ENCODE results near the gene JMJD1C. TPM values are rescaled to one million over a fixed set of nuclear protein-coding genes. Genes with fewer than 3 reads are reported as not detected.

JMJD1C gene
- total RNA-seq, 1 experiment from 2014 or later = 89.7 TPM

GRCh38 chr10:63217120-63217605, 248.6 kb downstream of the JMJD1C start:
- H3K4me3 Mint-ChIP-seq (ENCODE audit: unreplicated experiment) = no peak overlapping the region

DNA sequence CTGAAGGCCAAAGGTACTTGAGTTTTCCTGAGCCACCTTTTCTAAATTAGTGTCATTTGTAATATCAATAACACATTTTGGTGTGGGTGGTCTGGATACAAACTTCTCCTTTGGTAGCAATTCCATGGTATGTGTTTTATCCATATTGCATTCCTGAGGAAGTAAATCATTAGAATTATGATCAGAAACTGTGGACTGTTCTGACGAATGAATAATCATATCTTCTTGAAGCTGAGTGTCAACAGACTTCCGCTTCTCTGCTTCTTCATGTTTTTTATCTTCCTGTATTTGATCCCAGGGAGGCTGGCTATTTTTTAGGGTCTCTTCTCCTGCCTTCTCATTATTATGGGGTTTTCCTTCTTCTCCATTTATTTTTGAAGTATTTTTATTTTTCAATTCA, 251.2 kb downstream of the JMJD1C start:
- TSS peak; percentile 50 for BruUV-seq (replicated peaks)
- Histone ChIP-seq H3K36me3 (ENCODE audit: control insufficient read depth, insufficient read depth, low read length) (peaks cover 5% of the 10 kb centered on the region), H3K4me3 (ENCODE audit: low read depth, low read length) (no peak overlapping the region), H3K4me1 (no peaks in the 10 kb centered on the region; the same call in 1 of the 2 replicates), H3K27me3 (replicated peaks; ENCODE audit: control insufficient read depth, insufficient read depth, low read length) (no peaks in the 10 kb centered on the region), H3K9me3 (no peaks in the 10 kb centered on the region)
- intact Hi-C loops (cut with micrococcal nuclease; ENCODE audit: unreplicated experiment) = loop anchor here (10.0 kb wide), 1 partner anchor 310 kb away; the partner anchor contains the start of gene REEP3
- H3K36me3 Mint-ChIP-seq (ENCODE audit: insufficient read depth, unreplicated experiment) = peaks cover 45% of the 10 kb centered on the region
- no peak overlapping the region for H3K4me3 Mint-ChIP-seq (ENCODE audit: unreplicated experiment)
- H3K27me3 Mint-ChIP-seq (ENCODE audit: insufficient read depth, unreplicated experiment) = no peaks in the 10 kb centered on the region
- DNase-seq = no peak
- ChIA-PET CTCF (interaction anchor here (1.6 kb wide), 1 partner anchor 416 kb away, joined by 3 read pairs; no protein-coding TSS in a partner anchor), POLR2A (no interaction called here)
- H3K27ac Mint-ChIP-seq (ENCODE audit: unreplicated experiment) = no peak overlapping the region
- no peaks in the 10 kb centered on the region for H3K4me1 Mint-ChIP-seq (ENCODE audit: low read depth, unreplicated experiment)
- H3K9me3 Mint-ChIP-seq (ENCODE audit: unreplicated experiment) = no peaks in the 10 kb centered on the region
- TF ChIP-seq CTCF (IDR thresholded peaks at IDR 0.05; ENCODE audit: insufficient read depth in 1 of 2, low read depth in 1 of 2, low read length in 1 of 2, severe bottlenecking in 1 of 2, unreplicated experiment in 1 of 2) = no peak

More at GRCh38 chr10:63217120-63217605, 248.6 kb downstream of the JMJD1C start:
- intact Hi-C loops (cut with micrococcal nuclease; ENCODE audit: unreplicated experiment) = loop anchor here (1.0 to 10.0 kb wide), 6 partner anchors 51 to 550 kb away; partner anchors contain the start of genes JMJD1C and REEP3
- no TSS peak for BruUV-seq (replicated peaks)
- no peak overlapping the region for H3K27ac Mint-ChIP-seq (ENCODE audit: unreplicated experiment)
- Histone ChIP-seq H3K4me1 (no peaks in the 10 kb centered on the region; the same call in 1 of the 2 replicates), H3K27me3 (replicated peaks; ENCODE audit: control insufficient read depth, insufficient read depth, low read length) (no peaks in the 10 kb centered on the region), H3K4me3 (ENCODE audit: low read depth, low read length) (no peak overlapping the region), H3K9me3 (no peaks in the 10 kb centered on the region), H3K36me3 (ENCODE audit: control insufficient read depth, insufficient read depth, low read length) (peaks cover 5% of the 10 kb centered on the region)
- H3K36me3 Mint-ChIP-seq (ENCODE audit: insufficient read depth, unreplicated experiment) = peaks cover 31% of the 10 kb centered on the region
- TF ChIP-seq CTCF (IDR thresholded peaks at IDR 0.05; ENCODE audit: insufficient read depth in 1 of 2, low read depth in 1 of 2, low read length in 1 of 2, severe bottlenecking in 1 of 2, unreplicated experiment in 1 of 2) = peak; percentile 74 to 78
- H3K9me3 Mint-ChIP-seq (ENCODE audit: unreplicated experiment) = no peaks in the 10 kb centered on the region
- H3K4me1 Mint-ChIP-seq (ENCODE audit: low read depth, unreplicated experiment) = no peaks in the 10 kb centered on the region
- DNase-seq = peak in 1 of 2 experiments; percentile 64
- POLR2A ChIA-PET = no interaction called here
- CTCF ChIA-PET = interaction anchor here (0.6 to 1.0 kb wide), 2 partner anchors 413 to 550 kb away, joined by 3 to 4 read pairs; no protein-coding TSS in a partner anchor
- H3K27me3 Mint-ChIP-seq (ENCODE audit: insufficient read depth, unreplicated experiment) = no peaks in the 10 kb centered on the region

DNA sequence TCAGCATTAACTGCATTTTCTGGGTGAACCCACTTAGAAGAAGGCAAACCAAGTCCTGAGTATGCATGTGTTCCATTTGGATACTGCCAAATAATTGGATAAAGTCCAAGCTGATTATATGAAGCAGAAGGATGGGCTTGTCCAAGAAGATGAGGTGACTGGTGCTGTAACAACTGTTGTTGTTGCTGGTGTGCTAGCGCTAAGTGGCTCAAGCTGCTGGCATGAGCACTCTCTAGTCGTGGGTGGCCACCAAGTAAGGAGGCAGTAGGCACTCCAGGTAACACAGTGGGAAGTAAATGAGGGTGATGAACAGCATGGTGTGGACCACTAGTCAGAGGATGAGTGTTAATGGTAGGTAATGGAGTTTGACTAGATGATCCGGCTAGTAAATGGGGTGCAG, 252.3 kb downstream of the JMJD1C start:
- POLR2A ChIA-PET = no interaction called here
- no peaks in the 10 kb centered on the region for H3K4me1 Mint-ChIP-seq (ENCODE audit: low read depth, unreplicated experiment)
- no peaks in the 10 kb centered on the region for H3K9me3 Mint-ChIP-seq (ENCODE audit: unreplicated experiment)
- CTCF ChIA-PET = interaction anchor here (0.6 to 1.6 kb wide), 2 partner anchors 136 to 417 kb away, joined by 3 to 5 read pairs; no protein-coding TSS in a partner anchor
- peaks cover 5% of the 10 kb centered on the region for H3K36me3 ChIP-seq (ENCODE audit: control insufficient read depth, insufficient read depth, low read length)
- H3K27me3 Mint-ChIP-seq (ENCODE audit: insufficient read depth, unreplicated experiment) = no peaks in the 10 kb centered on the region
- peaks cover 53% of the 10 kb centered on the region for H3K36me3 Mint-ChIP-seq (ENCODE audit: insufficient read depth, unreplicated experiment)
- intact Hi-C loops (cut with micrococcal nuclease; ENCODE audit: unreplicated experiment) = loop anchor here (10.0 kb wide), 1 partner anchor 311 kb away; the partner anchor contains the start of gene REEP3
- H3K9me3 ChIP-seq = no peaks in the 10 kb centered on the region
- DNase-seq = no peak
- no peaks in the 10 kb centered on the region; the same call in 1 of the 2 replicates for H3K4me1 ChIP-seq
- BruUV-seq (replicated peaks) = no TSS peak
- TF ChIP-seq CTCF (IDR thresholded peaks at IDR 0.05; ENCODE audit: insufficient read depth in 1 of 2, low read depth in 1 of 2, low read length in 1 of 2, severe bottlenecking in 1 of 2, unreplicated experiment in 1 of 2) = no peak
- no peak overlapping the region for H3K4me3 ChIP-seq (ENCODE audit: low read depth, low read length)
- no peaks in the 10 kb centered on the region for H3K27me3 ChIP-seq (replicated peaks; ENCODE audit: control insufficient read depth, insufficient read depth, low read length)
- no peak overlapping the region for H3K4me3 Mint-ChIP-seq (ENCODE audit: unreplicated experiment)
- H3K27ac Mint-ChIP-seq (ENCODE audit: unreplicated experiment) = no peak overlapping the region

All from Caco-2 (cell line).